GM08714 (cell line): ENCODE measurements around the gene RRP1.

Experiments used
- H3K4me3 ChIP-seq: fragments of 200-500 bp; sonication (Bioruptor generic); 2 replicates; pipeline ENCODE4 v1.5.1; 2014; ENCODE audit warnings: mild to moderate bottlenecking, low read length, inconsistent platforms
- ZNF274 ChIP-seq: IDR thresholded peaks from 2 replicates; pipeline ENCODE4 v1.6.1; 2012; ENCODE audit warnings: mild to moderate bottlenecking, low read depth, low read length

RRP1 gene

DNA sequence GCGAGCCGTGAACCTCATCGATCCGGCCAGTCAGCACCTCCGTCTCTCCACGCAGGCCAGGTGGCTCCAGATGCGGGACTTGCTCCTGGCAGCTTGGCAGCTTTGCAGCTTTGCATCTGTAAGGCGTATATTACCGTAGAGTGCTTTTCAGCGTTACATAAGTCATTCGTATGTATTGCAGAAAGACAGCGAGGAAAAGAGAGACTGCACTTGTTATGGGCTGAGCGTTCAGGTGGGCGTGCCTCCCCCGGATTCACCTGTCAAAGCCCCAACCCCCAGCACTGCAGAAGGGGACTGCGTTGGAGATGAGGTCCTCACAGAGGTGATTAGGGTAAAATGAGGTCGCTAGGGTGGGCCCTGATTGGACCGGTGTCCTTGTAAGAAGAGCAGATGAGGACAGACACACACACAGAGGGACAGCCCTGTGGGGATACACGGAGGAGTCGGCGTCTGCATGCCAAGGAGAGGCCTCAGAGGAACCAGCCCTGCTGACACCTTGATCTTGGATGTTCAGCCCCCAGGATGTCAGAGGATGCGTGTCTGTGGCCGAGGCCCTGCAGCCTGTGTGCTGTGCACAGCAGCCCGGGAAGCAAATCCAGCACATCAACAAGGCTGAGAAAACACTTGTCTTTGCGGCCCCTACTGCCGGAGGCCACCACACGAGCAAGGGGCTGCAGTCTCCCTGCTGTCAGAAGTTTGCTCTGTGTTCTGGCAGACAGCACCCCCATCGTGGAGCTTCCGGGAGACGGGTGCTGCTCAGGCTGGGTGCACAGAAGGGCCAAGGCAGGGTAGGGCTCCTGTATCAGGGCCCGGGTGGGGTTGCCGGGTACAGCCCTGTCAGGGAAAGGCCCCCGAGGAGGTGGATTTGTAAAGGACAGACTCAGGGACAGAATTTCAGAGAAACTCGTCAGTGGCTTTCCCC is 64.7 kb downstream of the RRP1 start:
- no peak for TF ChIP-seq ZNF274
- H3K4me3 ChIP-seq = no peak overlapping the region; the same call in 1 of the 2 replicates
